NCI-H2029 treated with DMSO at 0.1 percent for 48 hours (cell line): ENCODE data around the gene ZDHHC5.

Source experiments
- DNase-seq: peaks from one replicate; lab custom pipeline; 2025; lab: John Stamatoyannopoulos, UW

ZDHHC5 gene

GRCh38 chr11:57729479-57729878 lies 61.6 kb downstream of the ZDHHC5 start:
- no peak for DNase-seq

- DNase-seq, result no peak
Measured at GRCh38 chr11:57732661-57733060, 64.7 kb downstream of the ZDHHC5 start.

- no peak for DNase-seq
Measured at GRCh38 chr11:57735619-57736298, 67.8 kb downstream of the ZDHHC5 start.

- DNase-seq, result peak; percentile 91
Measured at GRCh38 chr11:57741132-57742086, 73.5 kb downstream of the ZDHHC5 start, which contains the start of gene SELENOH. Gene SELENOH (plus strand): TSS chr11:57741491. CDS start chr11:57741596, 105 bp downstream.

GRCh38 chr11:57742087-57742452 lies 74.2 kb downstream of the ZDHHC5 start:
- no peak for DNase-seq

GRCh38 chr11:57744357-57744756 lies 76.4 kb downstream of the ZDHHC5 start:
- DNase-seq, result no peak

GRCh38 chr11:57745206-57745605 lies 77.3 kb downstream of the ZDHHC5 start:
- no peak for DNase-seq

- DNase-seq, result no peak
Measured at GRCh38 chr11:57746920-57747319, 79.0 kb downstream of the ZDHHC5 start.
